HepG2 (cell line): ENCODE measurements around the gene DYNC2I2. TPM values are rescaled to one million over a fixed set of nuclear protein-coding genes. Genes with fewer than 3 reads are reported as not detected.

Experiments used
- AHDC1 ChIP-seq: sonication (generic); formaldehyde crosslinking; IDR thresholded peaks from 2 replicates; pipeline ENCODE4 v1.5.1; 2020; ENCODE audit warnings: mild to moderate bottlenecking, missing genetic modification reagents, borderline replicate concordance
- ARID2 ChIP-seq: sonication (generic); formaldehyde crosslinking; IDR thresholded peaks from 2 replicates; pipeline ENCODE4 v1.8.1; 2022; ENCODE audit warnings: mild to moderate bottlenecking, missing genetic modification reagents, borderline replicate concordance
- CC2D1A ChIP-seq: sonication (generic); formaldehyde crosslinking; IDR thresholded peaks from 2 replicates; pipeline ENCODE4 v1.8.1; 2023; ENCODE audit warnings: mild to moderate bottlenecking, missing genetic modification reagents
- DZIP1 ChIP-seq: sonication (generic); formaldehyde crosslinking; IDR thresholded peaks from 2 replicates; pipeline ENCODE4 v1.5.0; 2020; ENCODE audit warnings: mild to moderate bottlenecking, missing genetic modification reagents
- GMEB1 ChIP-seq: sonication (generic); formaldehyde crosslinking; IDR thresholded peaks from 2 replicates; pipeline ENCODE4 v1.5.1; 2020; ENCODE audit warnings: missing genetic modification reagents, mild to moderate bottlenecking, borderline replicate concordance
- NFRKB ChIP-seq: fragments of 450-650 bp; IDR thresholded peaks from 2 replicates; pipeline ENCODE4 v1.6.1; 2017
- POLR2AphosphoS2 ChIP-seq: IDR thresholded peaks from 2 replicates; pipeline ENCODE4 v1.6.1; 2011; ENCODE audit warnings: low read depth, low read length, improper control_type of control experiment
- RBFOX2 ChIP-seq: fragments of 200-400 bp; formaldehyde crosslinking; IDR thresholded peaks from 2 replicates; pipeline ENCODE4 v1.6.1; 2017; ENCODE audit warnings: low read depth, mild to moderate bottlenecking, low read length
- SP5 ChIP-seq: IDR thresholded peaks from 2 replicates; pipeline ENCODE4 v1.6.1; 2016; ENCODE audit warnings: low read depth, borderline replicate concordance
- ZBTB1 ChIP-seq: sonication (generic); formaldehyde crosslinking; IDR thresholded peaks from 2 replicates; pipeline ENCODE4 v1.4.0; 2020; ENCODE audit warnings: missing genetic modification reagents, borderline replicate concordance
- ZBTB2 ChIP-seq: sonication (generic); formaldehyde crosslinking; IDR thresholded peaks from 2 replicates; pipeline ENCODE4 v1.8.0; 2022; ENCODE audit warnings: low read depth, missing genetic modification reagents
- ZNF136 ChIP-seq: sonication (generic); formaldehyde crosslinking; IDR thresholded peaks from 2 replicates; pipeline ENCODE4 v1.8.1; 2022; ENCODE audit warnings: low read depth, mild to moderate bottlenecking, moderate library complexity, missing genetic modification reagents
- ZNF230 ChIP-seq: sonication (generic); formaldehyde crosslinking; IDR thresholded peaks from 2 replicates; pipeline ENCODE4 v1.4.0; 2020; ENCODE audit warnings: mild to moderate bottlenecking, missing genetic modification reagents
- ZNF260 ChIP-seq: sonication (generic); formaldehyde crosslinking; IDR thresholded peaks from 2 replicates; pipeline ENCODE4 v1.4.0; 2020; ENCODE audit warnings: missing genetic modification reagents, low read depth, mild to moderate bottlenecking, borderline replicate concordance
- ZNF563 ChIP-seq: sonication (generic); formaldehyde crosslinking; IDR thresholded peaks from 2 replicates; pipeline ENCODE4 v1.8.0; 2022; ENCODE audit warnings: mild to moderate bottlenecking, moderate library complexity, missing genetic modification reagents
- ZNF720 ChIP-seq: sonication (generic); formaldehyde crosslinking; IDR thresholded peaks from 2 replicates; pipeline ENCODE4 v1.4.0; 2020; ENCODE audit warnings: missing genetic modification reagents
- ZNF776 ChIP-seq: sonication (generic); formaldehyde crosslinking; IDR thresholded peaks from 2 replicates; pipeline ENCODE4 v1.4.0; 2020; ENCODE audit warnings: mild to moderate bottlenecking, missing genetic modification reagents
- ZNF781 ChIP-seq: sonication (generic); formaldehyde crosslinking; IDR thresholded peaks from 2 replicates; pipeline ENCODE4 v1.5.1; 2020; ENCODE audit warnings: borderline replicate concordance, mild to moderate bottlenecking, missing genetic modification reagents; ENCODE audit errors: not compliant biosample characterization
- polyA plus RNA-seq, 8 experiments: library from polyadenylated mRNA; depleted of rRNA in 3 of 8; stranded (reverse) in 7 of 8; unstranded in 1 of 8; fragments of >200 nt; fragmentation: Illumina TruSeq in 4 of 8; extraction: Trizol in 4 of 8; gene quantifications; 2 replicates each; pipeline versions ENCODE4 v1.2.1 to v1.2.3, GENCODE V29; 2011 to 2016; ENCODE audit warnings: low read depth in 4 of 8, missing spikeins in 1 of 8, mixed read lengths in 1 of 8; ENCODE audit not compliant: insufficient read depth in 1 of 8
- total RNA-seq, 5 experiments: library from RNA; depleted of rRNA; stranded (reverse); fragments of >200 nt; fragmentation: Illumina TruSeq; extraction: Trizol; gene quantifications; 2 replicates each; pipeline ENCODE4 v1.2.3, GENCODE V29; 2016; ENCODE audit warnings: low read depth in 1 of 5

Gene DYNC2I2
- total and polyA plus RNA-seq, 2 of the 13 experiments (the other 11 are each of a cell fraction or from before 2014, with no cell fraction given) = 13.7 to 40.2 TPM

- TF ChIP-seq ARID2 = no peak
- no peak for TF ChIP-seq DZIP1 (CRISPR knock-in tag)
- no peak for TF ChIP-seq POLR2AphosphoS2
- no peak for TF ChIP-seq ZNF781 (CRISPR knock-in tag)
- TF ChIP-seq AHDC1 = no peak
- no peak for TF ChIP-seq CC2D1A (CRISPR knock-in tag)
- TF ChIP-seq ZNF260 (CRISPR knock-in tag) = no peak
- no peak for TF ChIP-seq ZNF776
- TF ChIP-seq ZBTB2 (CRISPR knock-in tag) = peak; percentile 92
- no peak for TF ChIP-seq ZNF720 (CRISPR knock-in tag)
- peak; percentile 41; the same call in 1 of the 2 replicates for TF ChIP-seq SP5
- no peak for TF ChIP-seq ZNF136 (CRISPR knock-in tag)
- no peak for TF ChIP-seq ZNF230 (CRISPR knock-in tag)
- TF ChIP-seq RBFOX2 = peak; percentile 94
- TF ChIP-seq ZBTB1 (CRISPR knock-in tag) = no peak
- peak; percentile 70 for TF ChIP-seq GMEB1
- TF ChIP-seq ZNF563 (CRISPR knock-in tag) = peak; percentile 74
- TF ChIP-seq NFRKB = no peak
Observed at GRCh38 chr9:128688501-128689292, 32.0 kb upstream of the DYNC2I2 start, which contains the start of gene SET (continued).
